ENCODE results near the gene INPP1.

The INPP1 gene

DNA sequence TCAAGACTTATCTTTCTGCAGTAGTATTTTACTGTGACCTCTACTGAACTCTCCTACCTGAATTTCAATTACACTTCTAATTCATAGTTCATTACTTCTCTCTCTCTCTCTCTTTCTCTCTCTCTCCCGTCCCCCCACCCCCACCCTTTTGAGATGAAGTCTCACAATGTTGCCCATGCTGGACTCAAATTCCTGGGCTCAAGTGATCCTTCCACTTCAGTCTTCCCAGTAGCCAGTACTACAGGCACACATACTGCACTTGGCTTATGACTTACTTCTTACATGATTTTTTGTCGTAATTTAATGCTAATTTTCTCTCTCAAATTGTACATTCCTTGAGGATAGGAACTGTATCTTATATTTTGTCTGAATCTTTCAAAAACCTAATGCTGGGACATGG lies 17.8 kb upstream of the INPP1 start:
- TF ChIP-seq CTCF (IDR thresholded peaks at IDR 0.05) = no peak

DNA sequence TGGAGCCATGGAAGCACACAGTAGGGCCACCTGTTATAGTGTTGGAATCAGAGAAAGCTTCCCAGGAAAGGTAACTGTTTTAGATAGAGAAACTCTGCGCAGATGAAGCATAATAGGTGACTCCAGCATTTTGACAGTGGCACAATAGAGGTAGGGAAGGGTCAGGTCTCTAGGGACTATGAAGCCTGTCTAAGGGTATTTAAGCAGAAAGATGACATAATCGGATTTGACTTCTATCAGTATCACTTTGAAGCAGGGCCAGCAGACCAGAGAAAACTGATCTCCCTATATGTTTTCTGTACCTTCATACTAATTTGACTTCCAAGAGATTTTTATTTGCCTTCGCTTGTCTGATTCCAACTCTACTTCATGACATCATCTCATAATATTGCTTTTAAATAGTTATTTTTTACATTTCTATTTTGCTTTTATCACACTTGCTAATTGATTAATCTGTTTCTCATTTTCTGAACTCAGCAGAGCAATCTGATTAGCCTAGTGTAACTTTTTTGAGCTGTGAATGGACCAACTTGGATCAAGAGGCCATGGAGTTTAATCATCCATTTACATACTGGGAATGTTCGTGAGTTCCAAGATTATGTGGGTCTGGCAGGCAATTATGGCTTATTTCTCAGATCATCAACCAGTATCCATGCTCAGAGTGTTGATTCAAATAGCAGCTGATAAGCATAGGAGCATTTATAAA lies 15.4 kb upstream of the INPP1 start:
- no peak for TF ChIP-seq CTCF (IDR thresholded peaks at IDR 0.05)

DNA sequence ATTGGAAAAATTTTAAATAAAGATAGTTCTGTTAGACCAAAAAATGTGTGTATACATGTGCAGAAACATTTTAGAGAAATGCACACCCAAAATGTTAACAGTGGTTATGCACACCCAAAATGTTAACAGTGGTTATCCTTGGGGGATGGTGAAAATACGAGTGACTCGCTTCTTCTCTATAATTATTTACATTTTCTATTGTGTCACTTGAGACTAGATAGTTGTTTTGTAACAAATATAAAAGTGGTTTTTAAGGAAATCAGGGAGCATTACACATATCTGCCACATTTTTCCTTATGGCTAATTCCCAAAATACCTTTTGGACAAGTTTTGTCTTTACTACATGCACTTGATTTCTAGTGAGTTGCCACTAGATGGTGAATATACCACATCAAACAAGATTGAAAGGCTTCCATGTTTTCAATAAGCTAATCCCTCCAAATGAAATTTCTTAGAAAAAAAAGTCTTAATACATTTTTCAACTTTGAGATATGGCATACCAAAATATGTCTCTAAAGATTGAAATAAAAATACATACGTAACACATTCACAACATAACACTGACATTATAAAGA lies 14.7 kb upstream of the INPP1 start:
- TF ChIP-seq CTCF (IDR thresholded peaks at IDR 0.05) = peak; percentile 30; the same call in 1 of the 2 replicates

DNA sequence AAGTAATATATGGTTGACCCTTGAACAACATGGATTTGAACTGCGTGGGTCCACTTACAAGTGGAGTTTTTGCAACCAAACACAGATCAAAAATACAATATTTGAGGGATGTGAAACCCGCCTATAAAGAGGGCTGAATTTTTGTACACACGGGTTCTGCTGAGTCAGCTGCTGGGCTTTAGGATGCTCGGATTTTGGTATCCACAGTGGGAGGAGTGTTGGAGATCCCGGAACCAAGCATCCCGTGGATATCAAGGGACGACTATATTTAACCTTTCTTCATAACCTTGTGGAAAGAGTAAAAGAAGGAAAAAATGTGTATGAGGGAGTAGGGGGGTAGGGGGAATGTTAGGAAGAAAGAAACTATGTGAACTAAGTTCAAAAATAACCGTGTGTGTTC lies 10.0 kb upstream of the INPP1 start:
- no peak for TF ChIP-seq CTCF (IDR thresholded peaks at IDR 0.05)

DNA sequence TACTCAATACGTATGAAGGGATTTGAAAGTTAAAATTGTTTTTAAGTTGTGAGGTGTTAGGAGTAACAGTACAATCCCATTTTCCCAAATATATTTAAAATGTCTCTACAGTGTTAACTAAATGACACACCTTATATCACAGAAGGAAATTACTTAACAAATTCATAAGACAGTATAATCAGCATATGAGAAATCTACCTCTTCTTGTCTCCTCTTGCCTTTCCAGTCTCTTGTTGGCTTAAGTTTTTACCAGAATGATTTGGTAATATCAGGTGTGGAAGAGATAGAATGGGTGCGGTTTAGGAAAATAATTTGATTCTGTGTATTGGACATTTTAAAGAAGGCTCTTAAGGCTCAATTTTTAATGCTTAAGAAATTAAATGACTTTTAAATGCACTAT lies 9.5 kb upstream of the INPP1 start:
- TF ChIP-seq CTCF (IDR thresholded peaks at IDR 0.05) = no peak

DNA sequence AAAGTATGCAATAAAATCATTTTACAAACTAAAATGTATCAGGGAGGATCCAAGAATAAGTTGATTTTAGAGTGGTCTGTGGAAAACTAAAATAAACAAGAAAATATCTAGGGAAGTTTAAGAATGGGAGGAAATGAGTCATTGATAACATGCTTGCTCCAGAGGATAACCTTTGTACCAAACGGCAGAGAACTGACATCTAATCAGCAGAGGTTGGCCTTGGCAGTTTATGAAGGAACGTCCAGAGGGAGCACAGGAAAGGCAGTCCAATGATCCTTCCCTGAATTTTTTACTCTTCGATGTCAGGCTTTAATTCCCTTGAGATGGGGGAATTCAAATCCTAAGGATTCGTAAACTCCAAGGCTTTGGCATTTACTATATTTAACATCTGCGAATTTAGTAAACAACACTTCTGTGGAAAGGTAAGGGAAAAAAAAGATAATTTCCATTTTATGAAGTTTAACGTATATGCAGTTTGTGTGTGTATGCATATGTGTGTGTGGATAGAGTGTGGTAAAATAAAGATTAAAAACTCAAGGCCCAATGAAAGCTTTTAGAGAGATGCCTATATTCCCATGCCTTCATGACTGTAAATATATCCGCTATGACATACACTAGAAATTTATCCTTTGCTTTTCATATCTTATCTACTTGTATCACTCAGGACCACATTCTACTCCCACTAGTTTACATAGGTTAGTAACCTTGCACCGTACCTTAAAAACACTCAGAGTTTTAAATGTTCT lies 8.7 kb upstream of the INPP1 start:
- no peak for TF ChIP-seq CTCF (IDR thresholded peaks at IDR 0.05)

GRCh38 chr2:190335225-190335559 lies 8.2 kb upstream of the INPP1 start:
- no peak for TF ChIP-seq CTCF (IDR thresholded peaks at IDR 0.05)

All from LNCAP (cell line).